Stimulated activated CD4-positive, alpha-beta T cell treated with anti-CD3 and anti-CD28 coated beads, Interleukin-12 subunit alpha, Interleukin-12 subunit beta, amount 100 ng/mL, for 24 hours (primary cell): ENCODE measurements around the gene RBM20.
"Not testable (repeated sequence)": the region's sequence is repeated elsewhere in the genome, so short reads cannot be mapped to it uniquely, and the experiment has no call there.

Experiments used
- DNase-seq, 2 experiments: peaks; one replicate each; pipeline ENCODE4 v3.0.0-alpha.2; 2020; ENCODE audit warnings: low read depth in 2 of 2

RBM20 gene

GRCh38 chr10:110625356-110625894 is 18.7 kb upstream of the RBM20 start:
- no peak for DNase-seq

GRCh38 chr10:110625951-110626855 is 17.9 kb upstream of the RBM20 start:
- DNase-seq: no peak

GRCh38 chr10:110628161-110628560 is 16.0 kb upstream of the RBM20 start:
- DNase-seq: no peak

GRCh38 chr10:110629680-110630191 is 14.4 kb upstream of the RBM20 start:
- DNase-seq: no peak

GRCh38 chr10:110631934-110632333 is 12.2 kb upstream of the RBM20 start:
- DNase-seq: no peak

- DNase-seq: no peak
Measured at GRCh38 chr10:110632591-110633215, 11.4 kb upstream of the RBM20 start.

- no peak for DNase-seq
Measured at GRCh38 chr10:110634527-110635209, 9.5 kb upstream of the RBM20 start.

- DNase-seq: no peak
Measured at GRCh38 chr10:110636572-110636931, 7.6 kb upstream of the RBM20 start.

- DNase-seq: no peak
Measured at GRCh38 chr10:110636932-110637557, 7.1 kb upstream of the RBM20 start.

- no peak for DNase-seq
Measured at GRCh38 chr10:110637558-110638053, 6.5 kb upstream of the RBM20 start.

- no peak for DNase-seq
Measured at GRCh38 chr10:110638319-110638718, 5.8 kb upstream of the RBM20 start.

- not testable (repeated sequence) for DNase-seq
Measured at GRCh38 chr10:110639046-110639445, 5.1 kb upstream of the RBM20 start.

GRCh38 chr10:110639858-110640257 is 4.3 kb upstream of the RBM20 start:
- DNase-seq: not testable (repeated sequence)

- DNase-seq: peak in 1 of 2 experiments; percentile 46
Measured at GRCh38 chr10:110641256-110641655, 2.9 kb upstream of the RBM20 start.

- no peak for DNase-seq
Measured at GRCh38 chr10:110642204-110643034, 1.7 kb upstream of the RBM20 start.

- no peak for DNase-seq
Measured at GRCh38 chr10:110643035-110643652, 992 bp upstream of the RBM20 start.

- DNase-seq: no peak
Measured at GRCh38 chr10:110644598-110645462, 694 bp downstream of the RBM20 start.

GRCh38 chr10:110646417-110647135 is 2.4 kb downstream of the RBM20 start:
- no peak for DNase-seq

- DNase-seq: no peak
Measured at GRCh38 chr10:110647136-110647430, 2.9 kb downstream of the RBM20 start.
